H1 (cell line): ENCODE data around the gene UBE2O. TPM values are rescaled to one million over a fixed set of nuclear protein-coding genes. Genes with fewer than 3 reads are reported as not detected.

Experiments used
- CTCF ChIA-PET: fragments of 300-600 bp; sonication (Branson Sonifier 250); formaldehyde crosslinking; loops from one replicate; lab custom pipeline; 2021; ENCODE audit not compliant: partially characterized antibody; lab: Charles Lee
- POLR2A ChIA-PET: fragments of 300-600 bp; sonication (Branson Sonifier 250); formaldehyde crosslinking; loops from one replicate; lab custom pipeline; 2021; ENCODE audit warnings: inconsistent platforms; ENCODE audit not compliant: partially characterized antibody; lab: Charles Lee
- DNase-seq, 2 experiments: peaks; one replicate each; pipeline versions ENCODE4 v3.0.0 to v3.0.0-alpha.2; 2010 to 2022; ENCODE audit warnings: low spot score in 2 of 2, low read depth in 1 of 2, mixed read lengths in 1 of 2
- FAIRE-seq: peaks from 2 replicates; lab custom pipeline; 2011; peaks lifted over from hg19 to GRCh38; lab: Jason Lieb, UNC
- H2AFZ ChIP-seq: 2 replicates; pipeline ENCODE4 v1.8.1; 2012; ENCODE audit warnings: low read length, inconsistent platforms
- H2AK5ac ChIP-seq: 2 replicates; pipeline ENCODE4 v1.6.1; 2013; ENCODE audit warnings: low read depth, low read length
- H2BK120ac ChIP-seq: replicated peaks from 2 replicates; pipeline ENCODE3; 2013; ENCODE audit warnings: low read depth, low read length, inconsistent platforms
- H2BK12ac ChIP-seq: 2 replicates; pipeline ENCODE4 v1.6.1; 2013; ENCODE audit warnings: low read depth, low read length
- H2BK15ac ChIP-seq: 2 replicates; pipeline ENCODE4 v1.6.1; 2013; ENCODE audit warnings: low read length
- H2BK20ac ChIP-seq: 2 replicates; pipeline ENCODE4 v1.6.1; 2013; ENCODE audit warnings: low read length
- H2BK5ac ChIP-seq: 2 replicates; pipeline ENCODE4 v1.6.1; 2013; ENCODE audit warnings: low read depth, low read length
- H3K14ac ChIP-seq: 2 replicates; pipeline ENCODE4 v1.6.1; 2013; ENCODE audit warnings: inconsistent platforms; ENCODE audit not compliant: insufficient read length
- H3K18ac ChIP-seq: 2 replicates; pipeline ENCODE4 v1.6.1; 2013; ENCODE audit warnings: low read length; ENCODE audit errors: extremely low read depth
- H3K23ac ChIP-seq: 2 replicates; pipeline ENCODE4 v1.6.1; 2013; ENCODE audit warnings: inconsistent platforms; ENCODE audit not compliant: insufficient read length
- H3K23me2 ChIP-seq: 2 replicates; pipeline ENCODE4 v1.6.1; 2013; ENCODE audit warnings: low read depth, low read length
- H3K27ac ChIP-seq: 2 replicates; pipeline ENCODE4 v1.6.1; 2011; ENCODE audit warnings: low read depth, low read length, inconsistent platforms
- H3K27me3 ChIP-seq, 4 experiments: replicated peaks in 1 of 4; 1 replicate in 1 of 4; 2 replicates in 3 of 4; pipeline versions ENCODE4 v1.6.1 to v1.8.1; 2011 to 2013; ENCODE audit warnings: low read length in 3 of 4, mild to moderate bottlenecking in 3 of 4, inconsistent platforms in 2 of 4, mixed read lengths in 2 of 4, moderate library complexity in 1 of 4; ENCODE audit not compliant: control insufficient read depth in 3 of 4, insufficient read depth in 3 of 4; ENCODE audit errors: extremely low read depth in 1 of 4
- H3K36me3 ChIP-seq, 4 experiments: 2 replicates each; pipeline versions ENCODE4 v1.6.1 to v1.8.1; 2011 to 2013; ENCODE audit warnings: mild to moderate bottlenecking in 4 of 4, low read length in 3 of 4, moderate library complexity in 2 of 4, control low read depth in 1 of 4, inconsistent platforms in 1 of 4; ENCODE audit not compliant: insufficient read depth in 4 of 4, control insufficient read depth in 2 of 4
- H3K4ac ChIP-seq: replicated peaks from 2 replicates; pipeline ENCODE3; 2013; ENCODE audit warnings: low read length, low read depth, mixed read lengths, inconsistent platforms; ENCODE audit not compliant: insufficient read length
- H3K4me1 ChIP-seq, 4 experiments: replicated peaks in 1 of 4; 1 replicate in 1 of 4; 2 replicates in 3 of 4; pipeline versions ENCODE4 v1.6.1 to v1.8.1; 2011 to 2013; ENCODE audit warnings: low read length in 3 of 4, inconsistent platforms in 2 of 4, mixed read lengths in 1 of 4; ENCODE audit not compliant: insufficient read depth in 4 of 4, control insufficient read depth in 3 of 4
- H3K4me2 ChIP-seq, 2 experiments: 2 replicates each; pipeline versions ENCODE4 v1.6.1 to v1.8.1; 2011 to 2013; ENCODE audit warnings: low read depth in 2 of 2, low read length in 2 of 2, control low read depth in 1 of 2, inconsistent platforms in 1 of 2, mild to moderate bottlenecking in 1 of 2; ENCODE audit not compliant: insufficient read depth in 1 of 2
- H3K4me3 ChIP-seq, 4 experiments: fragments of 200-600, 300-600 bp in 1 of 4; sonication (generic), shearing (Covaris generic), sonication (Bioruptor Twin) in 1 of 4; 2 replicates each; pipeline versions ENCODE4 v1.5.1 to v1.8.1; 2011 to 2016; ENCODE audit warnings: low read length in 4 of 4, low read depth in 3 of 4, control low read depth in 2 of 4, inconsistent platforms in 2 of 4, mild to moderate bottlenecking in 2 of 4, mixed read lengths in 1 of 4, moderate library complexity in 1 of 4; ENCODE audit not compliant: insufficient read depth in 2 of 4; ENCODE audit errors: extremely low read depth in 1 of 4
- H3K56ac ChIP-seq: replicated peaks from 2 replicates; pipeline ENCODE3; 2013; ENCODE audit warnings: low read depth, mild to moderate bottlenecking, mixed read lengths, low read length, inconsistent platforms; ENCODE audit not compliant: insufficient read length
- H3K79me1 ChIP-seq: 2 replicates; pipeline ENCODE4 v1.6.1; 2013; ENCODE audit warnings: low read depth, low read length, control low read depth
- H3K79me2 ChIP-seq, 2 experiments: 2 replicates each; pipeline versions ENCODE4 v1.6.1 to v1.8.1; 2012 to 2013; ENCODE audit warnings: low read length in 2 of 2, mild to moderate bottlenecking in 2 of 2, inconsistent platforms in 1 of 2; ENCODE audit not compliant: insufficient read depth in 2 of 2, control insufficient read depth in 1 of 2
- H3K9ac ChIP-seq, 4 experiments: replicated peaks in 1 of 4; 1 replicate in 1 of 4; 2 replicates in 3 of 4; pipeline versions ENCODE4 v1.6.1 to v1.8.1; 2011 to 2013; ENCODE audit warnings: low read depth in 3 of 4, low read length in 3 of 4, control low read depth in 2 of 4, mild to moderate bottlenecking in 2 of 4, moderate library complexity in 2 of 4, inconsistent platforms in 1 of 4; ENCODE audit errors: extremely low read depth in 1 of 4
- H3K9me3 ChIP-seq, 2 experiments: 2 replicates each; pipeline versions ENCODE4 v1.6.1 to v1.8.1; 2012 to 2013; ENCODE audit warnings: mild to moderate bottlenecking in 2 of 2, moderate library complexity in 2 of 2, control low read depth in 1 of 2, inconsistent platforms in 1 of 2, low read depth in 1 of 2, low read length in 1 of 2, mixed read lengths in 1 of 2; ENCODE audit not compliant: insufficient read depth in 2 of 2
- H4K20me1 ChIP-seq, 2 experiments: replicated peaks in 1 of 2; 2 replicates each; pipeline versions ENCODE3 to v1.8.1; 2011 to 2013; ENCODE audit warnings: inconsistent platforms in 2 of 2, low read length in 2 of 2, mild to moderate bottlenecking in 1 of 2; ENCODE audit not compliant: insufficient read depth in 2 of 2, control insufficient read depth in 1 of 2
- H4K5ac ChIP-seq: 2 replicates; pipeline ENCODE4 v1.6.1; 2013; ENCODE audit warnings: low read length, low read depth, mixed read lengths, inconsistent platforms; ENCODE audit not compliant: insufficient read length
- H4K8ac ChIP-seq: 2 replicates; pipeline ENCODE4 v1.8.0; 2013; ENCODE audit warnings: mild to moderate bottlenecking, moderate library complexity, low read length, inconsistent platforms; ENCODE audit not compliant: insufficient read depth; ENCODE audit errors: extremely low read depth
- H4K91ac ChIP-seq: replicated peaks from 2 replicates; pipeline ENCODE3; 2013; ENCODE audit warnings: low read length, mixed read lengths, inconsistent platforms; ENCODE audit not compliant: insufficient read length
- ASH2L ChIP-seq: fragments of 200-600, 300-600 bp; sonication (generic); IDR thresholded peaks from one replicate; pipeline ENCODE4 v1.7.1; 2017; ENCODE audit warnings: low read length
- BACH1 ChIP-seq: IDR thresholded peaks from 2 replicates; pipeline ENCODE4 v1.6.1; 2012; ENCODE audit warnings: low read length, improper control_type of control experiment
- EP300 ChIP-seq, 2 experiments: IDR thresholded peaks; 1 replicate in 1 of 2; 2 replicates in 1 of 2; pipeline ENCODE4 v1.6.1; 2011 to 2012; ENCODE audit warnings: low read depth in 2 of 2, low read length in 2 of 2, mild to moderate bottlenecking in 2 of 2, borderline replicate concordance in 1 of 2, inconsistent platforms in 1 of 2, moderate library complexity in 1 of 2
- EZH2 ChIP-seq: fragments of 200-600 bp; sonication (generic); IDR thresholded peaks from 2 replicates; pipeline ENCODE4 v1.7.1; 2012; ENCODE audit warnings: low read depth, mild to moderate bottlenecking, moderate library complexity, low read length, inconsistent platforms; ENCODE audit not compliant: severe bottlenecking
- NRF1 ChIP-seq: IDR thresholded peaks from 2 replicates; pipeline ENCODE4 v1.6.1; 2011; ENCODE audit warnings: mild to moderate bottlenecking, low read depth, low read length, improper control_type of control experiment
- POLR2A ChIP-seq, 2 experiments: IDR thresholded peaks; 1 replicate in 1 of 2; 2 replicates in 1 of 2; pipeline ENCODE4 v1.6.1; 2011; ENCODE audit warnings: low read depth in 2 of 2, low read length in 2 of 2, mild to moderate bottlenecking in 2 of 2; ENCODE audit errors: control extremely low read depth in 1 of 2
- RNF2 ChIP-seq: fragments of 200-900, 300-1000 bp; sonication (generic); IDR thresholded peaks from 2 replicates; pipeline ENCODE4 v1.7.1; 2016; ENCODE audit warnings: borderline replicate concordance, low read depth, mild to moderate bottlenecking, antibody characterized with exemption, low read length; ENCODE audit not compliant: poor library complexity, severe bottlenecking; ENCODE audit errors: missing control alignments
- SAP30 ChIP-seq: fragments of 300-600 bp; sonication (generic); IDR thresholded peaks from 2 replicates; pipeline ENCODE4 v1.7.1; 2012; ENCODE audit warnings: low read length, moderate library complexity, mild to moderate bottlenecking, inconsistent platforms; ENCODE audit not compliant: insufficient read depth, insufficient replicate concordance
- YY1 ChIP-seq: IDR thresholded peaks from 2 replicates; pipeline ENCODE4 v1.6.1; 2011; ENCODE audit warnings: low read depth, mild to moderate bottlenecking, low read length
- WGBS, 2 experiments: shearing (Covaris generic) in 1 of 2; methylation state at CpG; one replicate each; pipeline versions ENCODE4 v1.1.6 to v1.1.7; 2013 to 2015; ENCODE audit warnings: low lambda C conversion rate in 2 of 2, mixed read lengths in 2 of 2, inconsistent platforms in 1 of 2, low coverage in 1 of 2, missing lambda C conversion rate in 1 of 2; ENCODE audit not compliant: insufficient replicate concordance in 2 of 2, insufficient coverage in 1 of 2, insufficient read length in 1 of 2; ENCODE audit errors: extremely low coverage in 1 of 2, missing lambda C conversion rate in 1 of 2; 5-methylcytosine and 5-hydroxymethylcytosine counted together
- polyA plus RNA-seq, 7 experiments: library from polyadenylated mRNA; depleted of rRNA in 3 of 7; stranded (reverse) in 5 of 7; unstranded in 2 of 7; fragments of >200 nt in 5 of 7; fragments of 200-250 nt in 2 of 7; gene quantifications; 1 replicate in 5 of 7; 2 replicates in 1 of 7; 4 replicates in 1 of 7; pipeline versions ENCODE4 v1.2.1 to v1.2.3, GENCODE V29; 2011 to 2013; ENCODE audit warnings: missing spikeins in 2 of 7, mixed read lengths in 2 of 7
- total RNA-seq: library from RNA; stranded (reverse); fragmentation: NEBNext Ultra II Directional; extraction: Animal tissue kit (Norgen Biotek cat#: 25700); gene quantifications from 2 replicates; pipeline ENCODE4 v1.2.1, GENCODE V29; 2021
- TF ChIP-seq, protein P1 (sequence below): IDR thresholded peaks from 2 replicates; pipeline ENCODE4 v1.6.1; 2012; ENCODE audit warnings: inconsistent platforms

UBE2O gene
- total and polyA plus RNA-seq, 2 of the 8 experiments (the other 6 are each of a cell fraction or from before 2014, with no cell fraction given), result 24.4 to 63.0 TPM

DNA sequence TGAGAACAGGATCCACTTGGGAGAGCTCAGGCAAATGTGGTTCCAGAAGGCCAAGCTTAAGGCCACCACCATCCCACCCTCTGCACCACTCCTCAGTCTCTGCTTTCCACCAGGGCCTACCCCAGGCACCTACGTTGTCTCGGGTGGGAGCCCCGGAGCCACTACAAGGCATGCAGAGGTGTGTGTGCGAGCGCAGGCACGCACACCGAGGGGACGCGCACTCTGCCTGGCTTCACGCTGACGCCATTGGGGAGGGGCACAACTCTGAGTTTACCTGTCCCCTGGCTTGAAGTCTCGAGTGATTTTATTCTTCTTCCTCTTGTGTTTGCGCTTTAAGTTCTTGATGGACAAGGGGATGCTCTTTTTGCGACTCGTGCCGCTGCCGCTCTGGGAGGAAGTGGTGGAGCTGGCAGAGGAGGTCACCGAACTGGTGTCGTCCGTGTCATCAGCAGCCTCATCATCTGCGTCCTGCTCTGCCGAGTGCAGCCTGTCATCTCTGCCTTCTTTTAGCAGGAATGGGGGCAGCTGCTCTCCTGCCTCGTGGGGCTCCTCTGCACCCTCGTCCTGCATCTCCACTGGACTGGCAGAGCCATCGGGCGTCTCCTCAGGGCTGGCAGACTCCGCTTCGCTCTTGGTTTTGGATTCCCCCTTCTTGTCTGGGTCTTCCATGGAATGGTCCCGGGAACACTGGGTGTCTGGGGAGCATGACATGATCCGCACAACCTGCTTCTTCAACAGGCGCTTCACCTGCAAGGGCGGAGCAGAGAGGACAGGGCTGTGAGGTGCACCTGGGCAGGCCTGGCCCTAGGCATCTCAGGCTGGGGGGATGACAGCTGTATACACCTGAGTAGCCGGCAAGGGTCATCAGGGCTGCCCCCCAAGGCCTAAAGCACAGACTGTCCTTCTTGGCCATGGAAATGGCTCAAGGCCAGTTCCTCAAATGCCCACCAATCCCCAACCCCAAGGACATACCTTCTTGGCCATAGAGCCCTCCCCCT is 53.5 kb downstream of the UBE2O start:
- Histone ChIP-seq H3K9ac (no peak overlapping the region), H2BK12ac (no peak overlapping the region)

More for the DNA sequence above, 53.5 kb downstream of the UBE2O start:
- Histone ChIP-seq H4K91ac (no peak overlapping the region), H3K4ac (no peak overlapping the region), H3K23me2 (no peaks in the 10 kb centered on the region), H2BK15ac (no peak overlapping the region), H2AFZ (no peak overlapping the region), H2AK5ac (no peak overlapping the region), H3K36me3 (peaks cover 40 to 75% (median 68%) of the 10 kb centered on the region in 4 experiments), H2BK5ac (0 out of 2 replicates have a peak overlapping the region, but pooled peaks have one; percentile 5), H4K20me1 (peaks cover 8 to 14% of the 10 kb centered on the region in 2 experiments), H2BK120ac (no peak overlapping the region), H4K5ac (no peak overlapping the region), H3K4me3 (no peak overlapping the region), H3K27me3 (no peaks in the 10 kb centered on the region), H3K27ac (no peak overlapping the region), H2BK20ac (no peak overlapping the region), H3K23ac (no peak overlapping the region), H3K4me1 (no peaks in the 10 kb centered on the region), H3K4me2 (no peak overlapping the region), H3K56ac (no peak overlapping the region), H3K9me3 (no peaks in the 10 kb centered on the region), H3K18ac (no peak overlapping the region), H3K79me2 (no peaks in the 10 kb centered on the region), H4K8ac (no peak overlapping the region), H3K79me1 (no peaks in the 10 kb centered on the region; the same call in 1 of the 2 replicates), H3K14ac (no peak overlapping the region)
- ChIA-PET POLR2A (interaction anchor here (0.6 kb wide), 1 partner anchor 34 kb away, joined by 3 read pairs; no protein-coding TSS in a partner anchor), CTCF (interaction anchor here (0.5 to 28.1 kb wide), 22 partner anchors 10 to 368 kb away, joined by 3 to 635 read pairs (median 12); partner anchors contain the start of genes PRPSAP1, QRICH2, RHBDF2 and SPHK1)
- FAIRE-seq, result no peak
- no peak for DNase-seq
- WGBS, 2 experiments, result 97% methylated on average over 33 of the region's 33 CpGs; no CpG with 5 or more reads in 1 of the 2 experiments
- TF ChIP-seq SAP30 (no peak), ASH2L (no peak), NRF1 (no peak), BACH1 (no peak), EP300 (IDR thresholded peaks at IDR 0.05; ENCODE audit: borderline replicate concordance in 1 of 2, low read depth in 2 of 2, low read length in 2 of 2) (no peak), EZH2 (no peak), RNF2 (no peak), POLR2A (IDR thresholded peaks at IDR 0.05; ENCODE audit: control extremely low read depth in 1 of 2, low read depth in 2 of 2, low read length in 2 of 2) (no peak), YY1 (no peak)
- TF ChIP-seq, protein P1, sequence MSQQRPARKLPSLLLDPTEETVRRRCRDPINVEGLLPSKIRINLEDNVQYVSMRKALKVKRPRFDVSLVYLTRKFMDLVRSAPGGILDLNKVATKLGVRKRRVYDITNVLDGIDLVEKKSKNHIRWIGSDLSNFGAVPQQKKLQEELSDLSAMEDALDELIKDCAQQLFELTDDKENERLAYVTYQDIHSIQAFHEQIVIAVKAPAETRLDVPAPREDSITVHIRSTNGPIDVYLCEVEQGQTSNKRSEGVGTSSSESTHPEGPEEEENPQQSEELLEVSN, result no peak
